ENCODE data around the gene BCAS1. TPM values are rescaled to one million over a fixed set of nuclear protein-coding genes. Genes with fewer than 3 reads are reported as not detected.

BCAS1 gene
- total RNA-seq, 1 experiment from 2014 or later: not detected

DNA sequence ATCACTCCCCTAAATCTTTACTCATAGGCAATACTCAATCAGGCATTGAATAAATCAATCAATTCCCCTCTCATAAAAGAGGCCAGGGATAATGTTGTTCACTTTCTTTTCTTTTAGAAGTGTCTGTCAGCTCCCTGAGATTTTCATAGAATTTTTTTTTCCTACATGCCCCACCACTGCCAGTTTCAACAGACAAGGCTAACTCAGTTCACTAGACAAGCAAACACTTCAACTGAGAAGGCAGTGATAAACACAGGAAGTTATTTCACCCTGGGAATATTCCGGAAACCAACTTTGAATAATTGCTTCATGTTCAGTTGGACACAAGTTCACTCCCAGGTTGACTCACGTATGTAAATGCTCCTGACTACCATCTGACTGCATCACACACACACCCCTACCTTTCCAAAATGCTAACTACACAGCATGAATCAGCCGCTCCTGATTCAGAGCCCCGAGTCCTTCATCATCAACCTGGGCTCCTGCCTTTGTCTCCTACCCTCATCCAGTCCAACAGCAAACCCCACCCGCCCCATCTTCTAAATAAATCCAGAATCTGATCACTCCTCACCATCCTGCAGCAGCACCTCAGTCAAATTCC, 143.9 kb downstream of the BCAS1 start:
- peak; percentile 96 for DNase-seq (ENCODE audit: low read depth)

- no peak for DNase-seq (ENCODE audit: low read depth)
Measured at GRCh38 chr20:53925651-53926401, 144.6 kb downstream of the BCAS1 start.

DNA sequence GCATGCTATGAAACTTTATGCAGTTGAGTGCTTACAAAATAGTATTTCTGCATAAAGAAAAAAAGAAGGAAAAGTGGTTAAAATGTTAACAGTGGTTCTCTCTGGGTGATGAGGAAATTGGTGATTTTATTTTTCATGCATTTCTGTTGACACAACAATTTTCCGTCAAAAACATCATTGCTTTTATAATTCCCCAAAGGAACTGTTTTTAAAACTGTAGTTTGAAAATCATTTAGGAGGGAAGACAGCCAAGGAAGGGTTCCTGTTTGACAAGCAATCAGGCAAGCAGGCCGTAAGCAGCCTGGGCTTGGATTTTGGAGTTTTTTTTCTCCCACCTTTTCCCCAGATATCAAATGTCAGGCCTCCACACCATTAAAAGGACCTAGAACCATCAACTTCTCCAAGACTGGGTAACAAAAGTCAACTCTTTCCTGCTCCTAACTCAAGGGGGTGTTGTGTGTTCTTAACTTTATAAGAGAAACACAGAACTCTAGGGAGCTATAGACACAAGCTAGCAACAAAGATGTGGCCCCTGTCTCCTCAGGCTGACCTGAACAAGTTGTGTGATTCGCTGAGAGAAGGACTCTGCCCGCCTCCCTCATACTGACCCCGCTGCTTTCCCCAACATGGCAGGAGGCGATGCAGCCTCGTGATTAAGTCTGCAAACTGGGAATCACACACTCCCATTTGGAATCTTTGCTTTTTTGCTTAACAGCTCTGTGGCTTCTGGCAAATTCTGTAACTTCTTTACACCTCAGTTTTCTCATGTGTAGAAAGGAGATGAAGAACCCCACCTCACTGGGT, 146.6 kb downstream of the BCAS1 start:
- DNase-seq (ENCODE audit: low read depth): no peak

GRCh38 chr20:53922901-53923314, 147.5 kb downstream of the BCAS1 start:
- no peak for DNase-seq (ENCODE audit: low read depth)

DNA sequence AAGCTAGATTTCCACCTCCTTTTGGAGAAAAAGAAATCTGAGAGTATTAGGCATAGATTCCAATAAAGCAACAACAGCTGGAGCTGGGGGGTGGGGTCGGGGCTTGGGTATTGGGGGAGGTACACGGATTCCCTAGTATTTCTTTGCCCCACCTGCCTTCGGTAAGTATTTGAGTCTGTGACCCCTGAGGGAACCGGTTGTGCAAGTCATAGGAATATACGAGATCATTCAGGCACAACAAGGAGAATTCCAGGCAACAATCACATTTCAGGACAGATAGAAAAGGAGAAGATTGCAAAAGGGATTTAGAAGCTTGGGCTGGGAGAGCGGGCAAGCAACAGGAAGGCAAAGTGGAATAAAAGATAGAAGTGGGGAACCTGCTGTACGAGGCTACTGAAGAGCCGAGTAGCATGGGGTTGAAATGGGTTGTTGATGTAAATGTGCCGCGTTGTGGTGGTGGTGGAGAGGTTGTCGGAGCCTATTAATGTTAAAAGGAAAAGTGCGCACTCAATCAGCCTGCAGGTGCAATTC, 148.9 kb downstream of the BCAS1 start:
- DNase-seq (ENCODE audit: low read depth): no peak

- no peak for DNase-seq (ENCODE audit: low read depth)
Measured at GRCh38 chr20:53920647-53921245, 149.6 kb downstream of the BCAS1 start.

DNA sequence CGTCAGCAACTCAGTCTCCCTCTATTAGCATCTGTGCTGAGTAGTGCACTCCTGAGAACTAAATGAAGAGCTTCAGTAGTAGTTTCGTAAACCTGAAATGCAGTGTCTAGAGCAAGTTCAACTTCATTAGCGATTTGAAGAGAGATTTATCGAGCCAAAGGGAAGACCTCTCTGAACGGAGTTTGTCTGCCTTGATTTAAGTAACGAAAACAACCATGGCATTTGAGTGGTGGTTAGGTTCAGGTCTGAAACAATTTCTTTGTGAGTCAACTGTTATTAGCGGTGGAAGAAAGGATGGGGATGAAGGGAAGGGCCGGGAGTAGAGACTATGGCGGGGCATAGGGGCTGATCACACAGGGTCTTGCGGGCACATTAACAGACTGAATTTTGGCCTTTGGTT, 150.5 kb downstream of the BCAS1 start:
- DNase-seq (ENCODE audit: low read depth): no peak

- no peak for DNase-seq (ENCODE audit: low read depth)
Measured at GRCh38 chr20:53918949-53919361, 151.4 kb downstream of the BCAS1 start.

DNA sequence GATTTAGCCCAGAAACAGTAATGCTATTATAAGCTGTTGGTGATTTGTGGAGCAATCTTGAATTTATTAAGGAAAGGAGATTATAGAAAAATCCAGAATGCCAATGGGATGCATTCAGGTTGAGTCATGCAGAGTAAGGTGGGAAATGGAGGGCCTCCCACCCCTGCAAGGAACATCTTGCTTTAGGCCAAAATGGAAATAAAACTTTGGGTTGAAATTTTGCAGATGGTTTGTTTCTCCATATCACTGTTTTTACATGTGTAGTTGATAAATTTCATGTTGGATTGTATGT, 152.4 kb downstream of the BCAS1 start:
- DNase-seq (ENCODE audit: low read depth): no peak

- peak; percentile 75 for DNase-seq (ENCODE audit: low read depth)
Measured at GRCh38 chr20:53917145-53918019, 153.0 kb downstream of the BCAS1 start.

GRCh38 chr20:53916173-53916512, 154.3 kb downstream of the BCAS1 start:
- DNase-seq (ENCODE audit: low read depth): no peak

DNA sequence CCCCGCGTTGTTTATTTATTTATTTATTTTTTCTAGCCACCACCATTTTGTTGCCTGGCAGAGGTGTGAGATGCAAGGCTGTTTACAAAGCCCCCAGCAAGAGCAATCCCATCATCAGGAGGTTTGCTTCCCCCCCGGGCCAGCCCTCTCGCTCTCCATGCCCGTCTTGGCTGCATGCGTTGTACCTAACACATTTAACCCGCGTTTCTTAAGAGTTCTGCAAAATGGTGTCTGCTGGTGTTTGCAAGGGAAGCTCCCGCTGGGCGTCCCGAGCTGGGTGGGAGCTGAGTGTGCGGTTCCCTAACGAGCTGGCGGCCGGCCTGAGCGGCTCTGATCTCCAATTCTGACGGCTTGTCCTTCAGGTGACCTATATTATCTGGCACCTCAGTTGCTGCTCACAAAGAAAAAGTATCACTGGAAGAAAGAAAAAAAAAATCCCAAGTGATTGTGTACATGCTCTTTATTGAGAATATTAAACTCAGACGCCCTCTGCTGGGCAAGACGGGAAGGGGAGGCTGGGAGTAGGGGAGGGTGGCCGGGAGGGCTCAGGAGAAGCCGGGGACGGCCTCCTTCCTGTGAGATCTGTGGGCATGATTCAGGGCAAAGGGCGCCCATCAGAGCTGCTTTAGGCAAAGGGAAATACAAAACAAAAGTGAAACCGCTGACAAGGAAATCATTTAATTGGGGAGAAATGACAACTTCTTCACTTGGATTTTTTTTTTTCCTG, 154.8 kb downstream of the BCAS1 start:
- DNase-seq (ENCODE audit: low read depth): peak; percentile 96

GRCh38 chr20:53914781-53915445, 155.5 kb downstream of the BCAS1 start:
- DNase-seq (ENCODE audit: low read depth): no peak

- DNase-seq (ENCODE audit: low read depth): peak; percentile 63
Measured at GRCh38 chr20:53914091-53914780, 156.2 kb downstream of the BCAS1 start.

- no peak for DNase-seq (ENCODE audit: low read depth)
Measured at GRCh38 chr20:53911301-53911700, 159.1 kb downstream of the BCAS1 start.

DNA sequence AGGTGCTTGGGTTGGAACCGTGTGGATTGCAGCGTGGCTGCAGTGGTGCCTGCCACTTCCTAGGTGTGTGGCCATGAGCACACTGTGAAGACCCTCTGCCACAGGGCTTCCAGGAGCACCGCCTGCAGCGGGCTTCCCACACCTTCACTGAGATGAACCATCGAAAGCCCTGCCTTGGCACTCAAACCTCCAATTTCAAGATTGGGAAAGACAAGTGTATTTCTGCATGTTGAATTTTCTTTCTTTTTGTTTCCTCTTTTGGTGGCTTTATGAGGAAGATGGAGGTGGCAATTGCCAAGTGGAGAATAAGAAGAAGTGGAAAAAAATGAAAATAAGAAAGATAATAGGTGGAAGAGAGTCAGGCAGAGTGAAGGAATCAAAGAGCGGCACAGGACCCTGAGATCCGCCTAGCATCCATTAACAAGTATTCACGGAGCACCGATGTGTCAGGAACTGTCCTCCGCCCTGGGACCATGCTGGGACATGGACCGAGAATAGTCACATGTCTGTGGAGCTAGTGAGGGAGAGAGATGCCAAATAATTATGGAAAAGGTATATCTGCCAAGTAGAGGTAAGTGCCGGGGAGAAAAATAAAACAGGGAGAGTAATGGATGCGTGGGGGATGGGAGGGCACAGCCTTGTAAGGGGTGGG, 159.9 kb downstream of the BCAS1 start:
- no peak for DNase-seq (ENCODE audit: low read depth)

- DNase-seq (ENCODE audit: low read depth): no peak
Measured at GRCh38 chr20:53907968-53908751, 162.2 kb downstream of the BCAS1 start.

DNA sequence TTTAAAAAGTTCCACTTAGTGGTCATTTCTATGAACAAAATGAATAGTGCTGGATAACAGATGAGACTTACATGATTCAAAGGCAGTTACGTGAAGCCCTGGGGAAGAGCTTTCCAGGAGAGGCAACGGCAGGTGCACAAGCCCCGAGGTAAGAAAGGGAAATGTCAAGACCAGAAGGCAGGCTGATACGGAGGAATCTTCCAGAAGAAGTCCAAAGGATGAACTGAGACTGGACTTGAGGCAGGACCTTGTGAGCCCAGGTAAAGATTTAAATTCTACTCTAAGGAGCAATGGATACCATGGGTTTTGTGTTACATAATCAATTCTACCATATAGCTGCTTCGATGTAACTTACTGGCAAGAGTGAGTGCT, 164.6 kb downstream of the BCAS1 start:
- DNase-seq (ENCODE audit: low read depth): no peak

All from Daoy (cell line).